HCT116 (cell line): ENCODE measurements around the gene COL5A2. TPM values are rescaled to one million over a fixed set of nuclear protein-coding genes. Genes with fewer than 3 reads are reported as not detected.
A peak's percentile ranks its signal among the peaks of the same experiment; 100 is the strongest.

ENCODE experiments used
- ATAC-seq: fragments of 200-7000 bp; cut with Tn5 transposase; 2 replicates; pipeline ENCODE4 v1.9.1; 2020; ENCODE audit warnings: mild to moderate bottlenecking, moderate library complexity
- BruUV-seq: library from RNA; stranded (reverse); fragments of 400-500 nt; replicated peaks from 2 replicates; lab custom pipeline; 2021; lab: Mats Ljungman, UMichigan
- CTCF ChIA-PET: fragments of 300-600 bp; sonication (Branson Sonifier 250); formaldehyde crosslinking; loops from one replicate; lab custom pipeline; 2021; ENCODE audit warnings: antibody characterized with exemption; lab: Charles Lee
- POLR2A ChIA-PET: fragments of 300-600, 350-600 bp; sonication (Branson Sonifier 250); formaldehyde crosslinking; loops from one replicate; lab custom pipeline; 2021; ENCODE audit warnings: antibody characterized with exemption; lab: Charles Lee
- RAD21 ChIA-PET, 2 experiments: fragments of 300-600 bp; sonication (Branson Sonifier 250); formaldehyde crosslinking; loops; one replicate each; lab custom pipeline; 2023; ENCODE audit warnings: low total read pairs in 2 of 2; ENCODE audit not compliant: uncharacterized antibody in 2 of 2, unreplicated experiment in 2 of 2, low non-redundant PET in 1 of 2; lab: Charles Lee
- DNase-seq: peaks from one replicate; pipeline ENCODE4 v3.0.0-alpha.2; 2010; ENCODE audit warnings: low read depth, low spot score
- H2AFZ ChIP-seq: fragments of 200-600 bp; shearing (Covaris generic), sonication (generic); 2 replicates; pipeline ENCODE4 v1.6.1; 2017; ENCODE audit warnings: low read depth, mixed run types, mixed read lengths, antibody characterized with exemption, low read length; ENCODE audit not compliant: poor library complexity, severe bottlenecking
- H3K27ac ChIP-seq: 2 replicates; pipeline ENCODE4 v1.5.1; 2012; ENCODE audit warnings: low read depth, low read length
- H3K27me3 ChIP-seq: fragments of 200-600 bp; sonication (generic); 2 replicates; pipeline ENCODE4 v1.6.1; 2016; ENCODE audit warnings: mixed run types, low read length, mixed read lengths; ENCODE audit not compliant: insufficient read depth
- H3K36me3 ChIP-seq, 2 experiments: fragments of 200-500 bp in 1 of 2; fragments of 200-600 bp in 1 of 2; sonication (Bioruptor generic) in 1 of 2; sonication (generic) in 1 of 2; 2 replicates each; pipeline versions ENCODE4 v1.5.1 to v1.6.1; 2014 to 2016; ENCODE audit warnings: low read length in 2 of 2, inconsistent platforms in 1 of 2, mixed read lengths in 1 of 2, mixed run types in 1 of 2; ENCODE audit not compliant: insufficient read depth in 2 of 2, control insufficient read depth in 1 of 2
- H3K4me1 ChIP-seq, 2 experiments: fragments of 200-600 bp in 1 of 2; sonication (generic) in 1 of 2; 2 replicates each; pipeline versions ENCODE4 v1.5.1 to v1.6.1; 2012 to 2017; ENCODE audit warnings: low read length in 2 of 2, inconsistent platforms in 1 of 2, mild to moderate bottlenecking in 1 of 2, mixed read lengths in 1 of 2, mixed run types in 1 of 2, moderate library complexity in 1 of 2; ENCODE audit not compliant: insufficient read depth in 2 of 2, control insufficient read depth in 1 of 2
- H3K4me2 ChIP-seq: fragments of 200-600 bp; sonication (generic); 2 replicates; pipeline ENCODE4 v1.6.1; 2017; ENCODE audit warnings: mixed run types, low read length, mixed read lengths
- H3K4me3 ChIP-seq, 2 experiments: fragments of 200-600 bp in 1 of 2; sonication (generic) in 1 of 2; replicated peaks in 1 of 2; 2 replicates each; pipeline ENCODE4 v1.5.1; 2011 to 2016; ENCODE audit warnings: low read length in 2 of 2, control low read depth in 1 of 2, low read depth in 1 of 2, mild to moderate bottlenecking in 1 of 2, mixed read lengths in 1 of 2, mixed run types in 1 of 2
- H3K79me2 ChIP-seq: fragments of 200-600 bp; sonication (generic); 2 replicates; pipeline ENCODE4 v1.6.1; 2017; ENCODE audit warnings: mild to moderate bottlenecking, mixed run types, low read length, moderate library complexity, mixed read lengths; ENCODE audit not compliant: insufficient read depth
- H3K9ac ChIP-seq: fragments of 200-600 bp; sonication (generic); 2 replicates; pipeline ENCODE4 v1.6.1; 2016; ENCODE audit warnings: low read length, mixed read lengths
- H3K9me2 ChIP-seq: fragments of 200-600 bp; sonication (generic), shearing (Covaris generic); 2 replicates; pipeline ENCODE4 v1.6.1; 2017; ENCODE audit warnings: mixed run types, mild to moderate bottlenecking, moderate library complexity; ENCODE audit not compliant: insufficient read depth
- H3K9me3 ChIP-seq, 2 experiments: fragments of 200-500 bp in 1 of 2; fragments of 200-600 bp in 1 of 2; sonication (Bioruptor generic) in 1 of 2; sonication (generic) in 1 of 2; 2 replicates each; pipeline ENCODE4 v1.6.1; 2014 to 2017; ENCODE audit warnings: low read length in 2 of 2, mixed read lengths in 2 of 2, inconsistent platforms in 1 of 2, low read depth in 1 of 2, mild to moderate bottlenecking in 1 of 2, mixed run types in 1 of 2, moderate library complexity in 1 of 2; ENCODE audit not compliant: control insufficient read depth in 1 of 2, insufficient read depth in 1 of 2
- H4K20me1 ChIP-seq: fragments of 200-600 bp; sonication (generic), shearing (Covaris generic); 2 replicates; pipeline ENCODE4 v1.6.1; 2017; ENCODE audit warnings: mixed run types, mild to moderate bottlenecking, moderate library complexity; ENCODE audit not compliant: insufficient read depth
- CBX3 ChIP-seq: IDR thresholded peaks from 2 replicates; pipeline ENCODE4 v1.6.1; 2012; ENCODE audit warnings: low read depth
- RAD21 ChIP-seq: IDR thresholded peaks from 2 replicates; pipeline ENCODE4 v1.6.1; 2012; ENCODE audit warnings: low read depth, mild to moderate bottlenecking
- SIN3A ChIP-seq: IDR thresholded peaks from 2 replicates; pipeline ENCODE4 v1.6.1; 2012; ENCODE audit warnings: low read depth
- SP1 ChIP-seq: IDR thresholded peaks from 2 replicates; pipeline ENCODE4 v1.6.1; 2012; ENCODE audit warnings: low read depth
- YY1 ChIP-seq: IDR thresholded peaks from 2 replicates; pipeline ENCODE4 v1.6.1; 2011; ENCODE audit warnings: low read length, low read depth, moderate library complexity, mild to moderate bottlenecking; ENCODE audit not compliant: insufficient replicate concordance; ENCODE audit errors: extremely low read depth
- intact Hi-C: fragments of 100-400 bp; cut with micrococcal nuclease; formaldehyde crosslinking; loops from 2 replicates; pipeline ENCODE4 v1.10.0; 2022
- total RNA-seq: library from RNA; stranded (reverse); gene quantifications from one replicate; pipeline ENCODE4 v1.2.1, GENCODE V29; 2021; ENCODE audit not compliant: unreplicated experiment
- TF ChIP-seq, protein P1 (sequence below): IDR thresholded peaks from 2 replicates; pipeline ENCODE4 v1.6.1; 2011; ENCODE audit warnings: mild to moderate bottlenecking, low read length, moderate library complexity; ENCODE audit not compliant: insufficient replicate concordance; ENCODE audit errors: extremely low read depth
- TF ChIP-seq, protein P2 (sequence below), 3 experiments: fragments of 200-600 bp in 1 of 3; sonication (generic) in 1 of 3; IDR thresholded peaks in 2 of 3; conservative IDR thresholded peaks in 1 of 3; 2 replicates each; pipeline ENCODE4 v1.5.1; 2012 to 2017; ENCODE audit warnings: low read depth in 2 of 3, low read length in 2 of 3, antibody characterized with exemption in 1 of 3, borderline replicate concordance in 1 of 3, control low read depth in 1 of 3, mild to moderate bottlenecking in 1 of 3, mixed read lengths in 1 of 3, mixed run types in 1 of 3, moderate library complexity in 1 of 3; ENCODE audit not compliant: insufficient read depth in 1 of 3

The COL5A2 gene
- total RNA-seq, 1 experiment from 2014 or later = 2.3 TPM

DNA sequence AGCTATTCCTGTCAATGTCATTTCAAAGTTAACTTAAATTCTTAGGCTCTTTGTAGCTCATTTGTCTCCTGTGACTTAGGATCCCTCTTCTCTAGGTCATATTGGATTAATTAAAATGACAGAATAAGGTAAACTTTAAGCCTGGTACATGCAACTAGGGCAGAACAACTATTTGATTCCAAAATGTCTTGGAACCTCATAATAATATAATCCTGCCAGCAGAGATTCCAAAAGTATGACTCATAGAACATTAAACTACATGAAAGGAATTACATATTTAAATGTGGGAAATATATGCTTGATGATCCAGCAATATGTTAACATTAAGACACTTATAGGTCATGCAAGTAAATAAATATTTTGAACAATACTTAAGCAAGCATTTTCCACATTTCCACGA lies 142.0 kb downstream of the COL5A2 start:
- Histone ChIP-seq H3K4me3 (no peak overlapping the region), H2AFZ (no peak overlapping the region), H3K4me2 (peak overlapping the region; percentile 11; the same call in 1 of the 2 replicates), H3K36me3 (no peaks in the 10 kb centered on the region), H3K9ac (no peak overlapping the region), H3K27me3 (no peaks in the 10 kb centered on the region), H3K27ac (no peak overlapping the region), H4K20me1 (no peaks in the 10 kb centered on the region), H3K9me2 (no peaks in the 10 kb centered on the region), H3K79me2 (no peaks in the 10 kb centered on the region), H3K9me3 (no peaks in the 10 kb centered on the region), H3K4me1 (peaks cover 0 to 4% of the 10 kb centered on the region in 2 experiments; a peak in 1 of 4 replicates)
- no peak for DNase-seq
- POLR2A ChIA-PET = no interaction called here
- RAD21 ChIA-PET = no interaction called here
- CTCF ChIA-PET = no interaction called here
- intact Hi-C loops = no loop called here
- BruUV-seq = no TSS peak
- TF ChIP-seq YY1 = no peak
- TF ChIP-seq, protein P1, sequence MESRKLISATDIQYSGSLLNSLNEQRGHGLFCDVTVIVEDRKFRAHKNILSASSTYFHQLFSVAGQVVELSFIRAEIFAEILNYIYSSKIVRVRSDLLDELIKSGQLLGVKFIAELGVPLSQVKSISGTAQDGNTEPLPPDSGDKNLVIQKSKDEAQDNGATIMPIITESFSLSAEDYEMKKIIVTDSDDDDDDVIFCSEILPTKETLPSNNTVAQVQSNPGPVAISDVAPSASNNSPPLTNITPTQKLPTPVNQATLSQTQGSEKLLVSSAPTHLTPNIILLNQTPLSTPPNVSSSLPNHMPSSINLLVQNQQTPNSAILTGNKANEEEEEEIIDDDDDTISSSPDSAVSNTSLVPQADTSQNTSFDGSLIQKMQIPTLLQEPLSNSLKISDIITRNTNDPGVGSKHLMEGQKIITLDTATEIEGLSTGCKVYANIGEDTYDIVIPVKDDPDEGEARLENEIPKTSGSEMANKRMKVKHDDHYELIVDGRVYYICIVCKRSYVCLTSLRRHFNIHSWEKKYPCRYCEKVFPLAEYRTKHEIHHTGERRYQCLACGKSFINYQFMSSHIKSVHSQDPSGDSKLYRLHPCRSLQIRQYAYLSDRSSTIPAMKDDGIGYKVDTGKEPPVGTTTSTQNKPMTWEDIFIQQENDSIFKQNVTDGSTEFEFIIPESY = no peak
- no peak for TF ChIP-seq SIN3A
- no peak for TF ChIP-seq CBX3
- ATAC-seq = no peak

DNA sequence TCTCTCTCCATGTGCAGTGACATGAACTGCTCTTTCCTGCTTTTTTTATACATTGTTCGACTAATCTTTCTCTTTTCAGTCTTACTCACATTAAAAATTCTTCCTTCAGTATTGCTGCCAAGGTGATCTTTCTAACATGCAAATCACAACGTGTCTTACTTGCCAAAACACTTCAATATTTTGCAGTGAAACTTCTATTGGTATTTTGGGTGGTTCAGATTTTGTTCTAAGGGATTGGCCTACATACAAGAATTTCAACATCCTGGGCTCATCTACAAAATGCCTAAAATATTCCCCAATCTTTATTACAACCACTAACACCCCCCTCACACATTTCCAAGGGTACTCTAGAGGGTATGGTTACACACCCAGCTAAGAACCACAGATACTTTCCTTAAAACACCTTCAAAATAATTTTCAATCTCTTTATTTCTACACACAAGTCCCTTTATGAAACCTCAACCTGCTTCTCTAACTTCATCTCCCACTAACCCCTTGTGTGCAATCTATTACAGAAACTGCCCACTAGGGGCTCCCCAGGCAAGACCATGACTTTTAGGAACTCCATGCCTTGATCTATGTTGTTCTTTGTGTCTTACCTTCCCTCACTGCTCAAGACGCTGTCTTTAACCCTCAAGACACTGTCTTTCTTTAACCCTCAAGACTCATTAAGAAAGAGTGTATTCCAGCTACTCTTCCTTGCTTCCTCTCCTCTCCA lies 154.5 kb downstream of the COL5A2 start:
- ATAC-seq (peak; percentile 82), DNase-seq (peak; percentile 23)
- intact Hi-C loops = no loop called here
- no peaks in the 10 kb centered on the region for H3K27me3 ChIP-seq
- TF ChIP-seq RAD21 (peak; percentile 44; the same call in 1 of the 2 replicates), SP1 (no peak)
- TF ChIP-seq, protein P2, sequence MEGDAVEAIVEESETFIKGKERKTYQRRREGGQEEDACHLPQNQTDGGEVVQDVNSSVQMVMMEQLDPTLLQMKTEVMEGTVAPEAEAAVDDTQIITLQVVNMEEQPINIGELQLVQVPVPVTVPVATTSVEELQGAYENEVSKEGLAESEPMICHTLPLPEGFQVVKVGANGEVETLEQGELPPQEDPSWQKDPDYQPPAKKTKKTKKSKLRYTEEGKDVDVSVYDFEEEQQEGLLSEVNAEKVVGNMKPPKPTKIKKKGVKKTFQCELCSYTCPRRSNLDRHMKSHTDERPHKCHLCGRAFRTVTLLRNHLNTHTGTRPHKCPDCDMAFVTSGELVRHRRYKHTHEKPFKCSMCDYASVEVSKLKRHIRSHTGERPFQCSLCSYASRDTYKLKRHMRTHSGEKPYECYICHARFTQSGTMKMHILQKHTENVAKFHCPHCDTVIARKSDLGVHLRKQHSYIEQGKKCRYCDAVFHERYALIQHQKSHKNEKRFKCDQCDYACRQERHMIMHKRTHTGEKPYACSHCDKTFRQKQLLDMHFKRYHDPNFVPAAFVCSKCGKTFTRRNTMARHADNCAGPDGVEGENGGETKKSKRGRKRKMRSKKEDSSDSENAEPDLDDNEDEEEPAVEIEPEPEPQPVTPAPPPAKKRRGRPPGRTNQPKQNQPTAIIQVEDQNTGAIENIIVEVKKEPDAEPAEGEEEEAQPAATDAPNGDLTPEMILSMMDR (IDR thresholded peaks at IDR 0.05 in 2 of 3, conservative IDR thresholded peaks at IDR 0.05 in 1 of 3; ENCODE audit: borderline replicate concordance in 1 of 3, insufficient read depth in 1 of 3, low read depth in 2 of 3, low read length in 2 of 3) = peak in 2 of 3 experiments; percentile 71 to 80; a peak in 4 of 6 replicates
- H3K27ac ChIP-seq = no peak overlapping the region
- ChIA-PET CTCF (no interaction called here), POLR2A (no interaction called here), RAD21 (no interaction called here)
- H3K9ac ChIP-seq = no peak overlapping the region
- H4K20me1 ChIP-seq = no peaks in the 10 kb centered on the region
- H3K36me3 ChIP-seq = no peaks in the 10 kb centered on the region
- H3K4me1 ChIP-seq = no peaks in the 10 kb centered on the region
- peak overlapping the region; percentile 74 for H2AFZ ChIP-seq
- no peaks in the 10 kb centered on the region for H3K79me2 ChIP-seq
- BruUV-seq = no TSS peak
- H3K4me3 ChIP-seq = no peak overlapping the region
- no peak overlapping the region for H3K4me2 ChIP-seq
- H3K9me2 ChIP-seq = no peaks in the 10 kb centered on the region; the same call in 1 of the 2 replicates
- H3K9me3 ChIP-seq = no peaks in the 10 kb centered on the region
